Testis (tissue), 2 donors: Measurements from ENCODE around the gene PARS2.

ENCODE experiments used
- POLR2A ChIP-seq: fragments of 450-650 bp; IDR thresholded peaks from one replicate; pipeline ENCODE4 v1.6.1; 2017; ENCODE audit warnings: antibody characterized with exemption, mild to moderate bottlenecking, moderate library complexity
- TF ChIP-seq, protein P1 (sequence below), 3 experiments: fragments of 450-650 bp in 2 of 3; fragments of 200-600 bp in 1 of 3; sonication (generic) in 1 of 3; IDR thresholded peaks; one replicate each; pipeline ENCODE4 v1.5.1; 2016 to 2019; ENCODE audit warnings: antibody characterized with exemption in 3 of 3, mild to moderate bottlenecking in 2 of 3, moderate library complexity in 1 of 3

- TF ChIP-seq, protein P1, sequence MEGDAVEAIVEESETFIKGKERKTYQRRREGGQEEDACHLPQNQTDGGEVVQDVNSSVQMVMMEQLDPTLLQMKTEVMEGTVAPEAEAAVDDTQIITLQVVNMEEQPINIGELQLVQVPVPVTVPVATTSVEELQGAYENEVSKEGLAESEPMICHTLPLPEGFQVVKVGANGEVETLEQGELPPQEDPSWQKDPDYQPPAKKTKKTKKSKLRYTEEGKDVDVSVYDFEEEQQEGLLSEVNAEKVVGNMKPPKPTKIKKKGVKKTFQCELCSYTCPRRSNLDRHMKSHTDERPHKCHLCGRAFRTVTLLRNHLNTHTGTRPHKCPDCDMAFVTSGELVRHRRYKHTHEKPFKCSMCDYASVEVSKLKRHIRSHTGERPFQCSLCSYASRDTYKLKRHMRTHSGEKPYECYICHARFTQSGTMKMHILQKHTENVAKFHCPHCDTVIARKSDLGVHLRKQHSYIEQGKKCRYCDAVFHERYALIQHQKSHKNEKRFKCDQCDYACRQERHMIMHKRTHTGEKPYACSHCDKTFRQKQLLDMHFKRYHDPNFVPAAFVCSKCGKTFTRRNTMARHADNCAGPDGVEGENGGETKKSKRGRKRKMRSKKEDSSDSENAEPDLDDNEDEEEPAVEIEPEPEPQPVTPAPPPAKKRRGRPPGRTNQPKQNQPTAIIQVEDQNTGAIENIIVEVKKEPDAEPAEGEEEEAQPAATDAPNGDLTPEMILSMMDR (IDR thresholded peaks at IDR 0.05), result no peak
- no peak for TF ChIP-seq POLR2A
Observed at GRCh38 chr1:54800041-54800898, 35.9 kb upstream of the PARS2 start.
